Dendritic cell treated with granulocyte-macrophage colony-stimulating factor and Interleukin-4, amounts not matched to agents 40 ng/mL and 50 ng/mL, for 4 days (primary cell): Measurements from ENCODE around the gene PMP22.

Source experiments
- H3K27ac Mint-ChIP-seq: one replicate; pipeline ENCODE4 v1.8.0; 2022; ENCODE audit warnings: mild to moderate bottlenecking, mixed read lengths
- H3K27me3 Mint-ChIP-seq: one replicate; pipeline ENCODE4 v1.8.0; 2022; ENCODE audit warnings: mild to moderate bottlenecking, mixed read lengths
- H3K36me3 Mint-ChIP-seq: one replicate; pipeline ENCODE4 v1.8.0; 2022; ENCODE audit warnings: low read depth, mixed read lengths
- H3K4me1 Mint-ChIP-seq: one replicate; pipeline ENCODE4 v1.8.0; 2022; ENCODE audit warnings: low read depth, mixed read lengths
- H3K4me3 Mint-ChIP-seq: one replicate; pipeline ENCODE4 v1.8.0; 2022; ENCODE audit warnings: mild to moderate bottlenecking, moderate library complexity, mixed read lengths
- H3K9me3 Mint-ChIP-seq: one replicate; pipeline ENCODE4 v1.8.0; 2022; ENCODE audit warnings: mixed read lengths
- intact Hi-C: fragments of 100-400 bp; cut with micrococcal nuclease; formaldehyde crosslinking; loops from one replicate; pipeline ENCODE4 v1.15.0; 2022

Gene PMP22

DNA sequence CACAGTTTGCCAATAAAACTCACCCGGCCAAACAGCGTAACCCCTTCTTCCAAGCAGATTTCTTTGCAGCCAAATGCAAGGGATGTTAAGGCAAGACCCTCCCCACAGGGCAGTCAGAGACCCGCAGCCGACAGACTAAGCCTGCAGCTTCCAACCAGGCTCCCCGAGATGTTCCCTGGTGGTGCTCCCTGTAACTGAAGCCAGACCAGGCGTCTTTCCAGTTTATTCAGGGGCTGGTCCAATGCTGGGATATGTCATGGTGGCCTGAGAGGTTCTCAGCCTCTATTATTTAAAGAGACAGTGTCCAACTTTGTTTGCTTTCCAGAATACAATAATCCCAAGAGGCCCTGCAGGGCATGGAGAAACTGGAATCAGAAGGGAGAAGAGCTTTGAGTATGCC lies at the start of gene PMP22:
Gene PMP22 (minus strand): TSS at position 196 of the 400 bp plus-strand sequence. CDS start 4,599 bp downstream, outside the sequence.
- Mint-ChIP-seq H3K27ac (no peak within 1 kb of the TSS), H3K4me3 (no peak within 1 kb of the TSS), H3K27me3 (peaks cover 74% of the 10 kb centered on the region), H3K36me3 (no peaks in the 10 kb centered on the region), H3K9me3 (no peaks in the 10 kb centered on the region), H3K4me1 (peaks cover 42% of the 10 kb centered on the region)
- intact Hi-C loops: no loop called here

DNA sequence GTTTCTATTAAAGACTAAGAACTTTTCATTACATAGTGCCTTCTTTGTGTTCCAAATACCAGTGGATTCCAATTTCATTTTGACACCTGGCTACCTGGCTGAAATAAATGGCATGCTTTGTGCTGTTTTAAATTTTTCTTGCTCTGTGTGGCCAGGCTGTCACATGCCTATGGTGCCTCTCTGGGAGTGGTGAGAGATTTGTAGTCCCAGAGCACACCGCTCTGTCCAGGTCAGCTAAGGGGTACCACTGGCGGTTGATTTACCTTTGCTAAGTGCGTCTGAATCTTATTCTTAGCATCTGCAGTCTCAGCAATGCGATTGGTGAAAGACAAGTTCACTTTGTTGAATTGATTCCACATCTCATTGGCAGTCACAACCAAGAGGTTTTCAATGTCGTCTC lies 46.9 kb upstream of the PMP22 start:
- no peaks in the 10 kb centered on the region for H3K36me3 Mint-ChIP-seq
- no peak overlapping the region for H3K27ac Mint-ChIP-seq
- intact Hi-C loops: no loop called here
- H3K9me3 Mint-ChIP-seq: no peaks in the 10 kb centered on the region
- H3K4me3 Mint-ChIP-seq: no peak overlapping the region
- no peaks in the 10 kb centered on the region for H3K4me1 Mint-ChIP-seq
- H3K27me3 Mint-ChIP-seq: peaks cover 8% of the 10 kb centered on the region

DNA sequence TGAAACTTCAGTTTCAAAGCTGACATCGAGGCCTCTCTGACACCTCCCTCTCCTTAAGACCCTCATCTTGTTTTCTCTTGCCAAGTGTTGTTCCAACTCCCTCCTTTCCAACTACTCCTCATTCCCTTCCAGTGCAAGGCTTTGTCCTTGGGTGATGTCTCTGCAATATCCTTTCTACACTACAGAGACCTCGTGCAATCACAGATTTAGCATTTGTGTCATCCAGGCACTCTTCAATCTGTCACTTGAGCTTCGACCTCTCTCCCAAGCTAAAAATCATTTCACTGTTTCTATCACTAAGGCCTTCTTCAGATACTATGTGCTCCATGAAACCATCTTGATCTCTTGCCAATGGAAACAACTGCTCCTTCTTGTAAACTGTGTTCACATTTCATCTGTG lies 44.7 kb upstream of the PMP22 start:
- Mint-ChIP-seq H3K4me1 (no peaks in the 10 kb centered on the region), H3K27ac (no peak overlapping the region), H3K36me3 (no peaks in the 10 kb centered on the region), H3K9me3 (no peaks in the 10 kb centered on the region), H3K27me3 (peaks cover 3% of the 10 kb centered on the region), H3K4me3 (no peak overlapping the region)
- intact Hi-C loops: no loop called here

- Mint-ChIP-seq H3K27ac (no peak overlapping the region), H3K4me1 (no peaks in the 10 kb centered on the region), H3K27me3 (peaks cover 3% of the 10 kb centered on the region), H3K9me3 (no peaks in the 10 kb centered on the region), H3K36me3 (no peaks in the 10 kb centered on the region), H3K4me3 (no peak overlapping the region)
- intact Hi-C loops: no loop called here
These were observed 44.1 kb upstream of the PMP22 start for GRCh38 chr17:15309236-15309635.

DNA sequence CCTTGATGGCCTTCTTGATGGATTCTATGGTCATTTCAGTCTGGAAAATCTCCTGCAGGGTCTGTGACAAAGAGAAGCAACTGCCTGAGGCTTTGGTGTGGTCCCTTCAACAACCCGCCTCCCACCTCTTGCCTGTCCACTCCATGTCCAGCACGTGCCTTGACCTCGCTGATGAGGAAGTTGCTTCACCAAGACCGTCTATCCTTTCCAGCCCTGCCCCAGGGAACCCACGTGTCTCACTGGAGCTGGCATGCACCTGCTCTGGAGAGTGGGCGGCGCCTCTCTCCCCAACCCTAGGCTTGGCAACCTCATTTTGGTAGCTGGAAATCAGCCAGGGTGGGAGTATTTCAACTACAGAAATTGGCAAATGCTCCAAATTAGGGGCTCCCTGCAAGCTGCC lies 43.6 kb upstream of the PMP22 start:
- Mint-ChIP-seq H3K27ac (no peak overlapping the region), H3K36me3 (no peaks in the 10 kb centered on the region), H3K27me3 (peaks cover 3% of the 10 kb centered on the region), H3K4me1 (no peaks in the 10 kb centered on the region), H3K4me3 (no peak overlapping the region), H3K9me3 (no peaks in the 10 kb centered on the region)
- intact Hi-C loops: no loop called here

DNA sequence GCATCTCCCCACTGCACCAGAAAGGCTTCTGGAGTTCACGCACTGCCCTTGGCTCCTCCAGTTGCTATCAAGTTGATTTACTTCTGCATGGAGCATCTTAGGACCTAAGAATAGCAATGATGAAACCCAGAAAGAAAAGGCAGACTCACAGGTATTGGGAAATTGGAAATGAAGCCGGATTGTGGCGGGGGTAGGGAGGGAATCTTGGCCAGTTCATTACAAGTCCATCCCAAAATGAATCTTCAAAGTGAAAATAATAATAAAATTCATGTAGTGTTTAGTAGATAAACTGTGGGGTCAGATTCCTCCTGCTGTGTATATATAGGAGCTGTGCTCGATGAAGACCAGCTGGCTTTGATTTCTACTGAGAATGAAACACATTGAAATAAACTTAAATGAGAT lies 42.6 kb upstream of the PMP22 start:
- Mint-ChIP-seq H3K9me3 (no peaks in the 10 kb centered on the region), H3K27me3 (peaks cover 5% of the 10 kb centered on the region), H3K27ac (no peak overlapping the region), H3K4me3 (no peak overlapping the region), H3K36me3 (no peaks in the 10 kb centered on the region), H3K4me1 (no peaks in the 10 kb centered on the region)
- intact Hi-C loops: no loop called here

- no peaks in the 10 kb centered on the region for H3K36me3 Mint-ChIP-seq
- H3K4me1 Mint-ChIP-seq: no peaks in the 10 kb centered on the region
- no peak overlapping the region for H3K4me3 Mint-ChIP-seq
- intact Hi-C loops: no loop called here
- no peak overlapping the region for H3K27ac Mint-ChIP-seq
- H3K27me3 Mint-ChIP-seq: peaks cover 7% of the 10 kb centered on the region
- no peaks in the 10 kb centered on the region for H3K9me3 Mint-ChIP-seq
These were observed 38.7 kb upstream of the PMP22 start for GRCh38 chr17:15303851-15304250.

DNA sequence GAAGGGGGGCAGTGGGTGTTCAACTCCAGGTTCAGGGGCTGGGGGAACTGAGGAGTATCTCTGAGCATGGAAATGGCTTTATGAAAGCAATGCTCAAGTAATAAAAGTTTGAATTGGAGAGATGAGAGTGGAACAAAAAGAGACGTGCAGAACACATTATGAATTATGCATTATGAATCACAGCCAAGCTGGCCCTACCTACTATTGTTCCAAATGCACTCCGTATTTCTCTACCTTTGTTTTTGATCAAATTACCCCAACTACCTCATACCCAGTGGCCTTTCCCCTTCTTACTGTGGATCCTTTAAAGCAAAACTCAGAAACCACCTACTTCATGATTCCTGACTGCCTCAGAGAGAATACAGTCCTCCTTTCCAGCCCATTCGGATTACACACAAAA lies 38.1 kb upstream of the PMP22 start:
- Mint-ChIP-seq H3K4me3 (no peak overlapping the region), H3K27me3 (peaks cover 7% of the 10 kb centered on the region), H3K27ac (no peak overlapping the region), H3K4me1 (no peaks in the 10 kb centered on the region), H3K36me3 (no peaks in the 10 kb centered on the region), H3K9me3 (no peaks in the 10 kb centered on the region)
- intact Hi-C loops: no loop called here

- no peaks in the 10 kb centered on the region for H3K36me3 Mint-ChIP-seq
- no peak overlapping the region for H3K4me3 Mint-ChIP-seq
- H3K27me3 Mint-ChIP-seq: peaks cover 7% of the 10 kb centered on the region
- no peak overlapping the region for H3K27ac Mint-ChIP-seq
- intact Hi-C loops: no loop called here
- no peaks in the 10 kb centered on the region for H3K9me3 Mint-ChIP-seq
- no peaks in the 10 kb centered on the region for H3K4me1 Mint-ChIP-seq
These were observed 36.7 kb upstream of the PMP22 start for GRCh38 chr17:15301845-15302244.

GRCh38 chr17:15298176-15298575 lies 33.0 kb upstream of the PMP22 start:
- Mint-ChIP-seq H3K4me1 (no peaks in the 10 kb centered on the region), H3K36me3 (no peaks in the 10 kb centered on the region), H3K9me3 (no peaks in the 10 kb centered on the region), H3K27me3 (peaks cover 7% of the 10 kb centered on the region), H3K4me3 (no peak overlapping the region), H3K27ac (no peak overlapping the region)
- intact Hi-C loops: no loop called here

- no peaks in the 10 kb centered on the region for H3K9me3 Mint-ChIP-seq
- H3K36me3 Mint-ChIP-seq: no peaks in the 10 kb centered on the region
- no peak overlapping the region for H3K27ac Mint-ChIP-seq
- no peak overlapping the region for H3K4me3 Mint-ChIP-seq
- no peaks in the 10 kb centered on the region for H3K4me1 Mint-ChIP-seq
- intact Hi-C loops: no loop called here
- H3K27me3 Mint-ChIP-seq: peaks cover 17% of the 10 kb centered on the region
These were observed 28.4 kb upstream of the PMP22 start for GRCh38 chr17:15293558-15293957.

- Mint-ChIP-seq H3K27ac (no peak overlapping the region), H3K4me1 (no peaks in the 10 kb centered on the region)
- intact Hi-C loops: no loop called here
These were observed 26.7 kb upstream of the PMP22 start for GRCh38 chr17:15291674-15292361.

DNA sequence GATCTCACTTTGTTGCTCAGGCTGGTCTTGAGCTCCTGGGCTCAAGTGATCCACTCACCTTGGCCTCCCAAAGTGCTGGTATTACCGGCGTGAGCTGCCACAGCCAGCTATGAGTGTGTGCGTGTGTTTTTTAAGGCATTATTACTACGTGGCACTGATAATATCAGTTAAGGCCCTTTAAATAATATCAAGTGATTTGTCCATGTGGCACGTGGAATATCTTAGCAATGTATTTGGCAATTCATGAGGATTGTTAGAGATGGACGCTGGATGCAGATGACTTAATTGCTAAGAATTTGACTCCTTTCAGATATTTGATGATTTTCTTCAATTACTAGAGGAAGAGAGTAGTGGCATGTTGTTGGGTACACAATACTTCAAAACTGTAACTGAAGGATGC lies 25.5 kb upstream of the PMP22 start:
- Mint-ChIP-seq H3K27me3 (peaks cover 24% of the 10 kb centered on the region), H3K27ac (no peak overlapping the region), H3K9me3 (no peaks in the 10 kb centered on the region), H3K36me3 (no peaks in the 10 kb centered on the region), H3K4me1 (no peaks in the 10 kb centered on the region), H3K4me3 (no peak overlapping the region)
- intact Hi-C loops: no loop called here

More at GRCh38 chr17:15291674-15292361, 26.7 kb upstream of the PMP22 start:
- Mint-ChIP-seq H3K27me3 (peaks cover 24% of the 10 kb centered on the region), H3K9me3 (no peaks in the 10 kb centered on the region), H3K4me3 (no peak overlapping the region), H3K36me3 (no peaks in the 10 kb centered on the region)

DNA sequence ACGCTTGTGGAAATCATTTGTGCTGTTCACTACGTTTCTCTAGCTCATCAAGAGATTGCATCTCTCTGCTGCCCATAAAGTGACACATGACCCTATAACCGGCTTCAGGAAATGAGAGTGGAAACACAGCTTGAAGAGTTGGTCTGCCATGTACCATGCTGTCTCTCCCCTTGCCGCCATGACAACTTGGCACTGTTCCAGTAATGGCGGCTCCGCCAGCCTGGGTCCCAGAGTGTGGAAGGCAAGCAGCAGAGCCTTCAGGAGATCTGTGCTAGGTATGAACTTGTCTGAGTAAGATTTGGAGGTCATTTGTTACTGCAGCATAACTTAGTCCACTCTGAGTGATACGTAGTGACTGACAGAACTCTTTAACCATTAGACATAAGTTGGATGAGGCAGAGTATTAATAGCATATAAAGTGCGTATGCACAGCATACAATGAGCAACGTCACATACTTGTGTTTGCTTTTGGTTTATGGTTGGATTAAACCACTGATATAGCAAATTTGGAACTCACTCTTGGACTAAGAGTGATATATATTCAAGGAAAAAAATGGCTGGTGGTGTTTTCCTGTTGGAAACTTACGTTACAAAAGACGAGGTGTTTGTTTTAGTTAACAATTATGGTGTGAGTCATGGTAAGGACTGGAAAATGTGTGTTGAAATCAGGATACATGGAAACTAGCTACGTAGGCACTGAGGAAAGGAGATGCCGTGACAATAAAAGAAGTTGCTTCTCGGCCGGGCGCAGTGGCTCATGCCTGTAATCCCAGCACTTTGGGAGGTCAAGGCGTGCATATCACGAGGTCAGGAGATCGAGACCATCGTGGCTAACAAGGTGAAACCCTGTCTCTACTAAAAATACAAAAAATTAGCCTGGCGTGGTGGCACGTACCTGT lies 24.4 kb upstream of the PMP22 start:
- H3K4me3 Mint-ChIP-seq: no peak overlapping the region
- H3K27ac Mint-ChIP-seq: no peak overlapping the region
- H3K4me1 Mint-ChIP-seq: no peaks in the 10 kb centered on the region
- peaks cover 24% of the 10 kb centered on the region for H3K27me3 Mint-ChIP-seq
- H3K9me3 Mint-ChIP-seq: no peaks in the 10 kb centered on the region
- intact Hi-C loops: no loop called here
- H3K36me3 Mint-ChIP-seq: no peaks in the 10 kb centered on the region
